KOPT-K1 (cell line): ENCODE results near the gene CCDC63.
"Not testable (repeated sequence)": the region's sequence is repeated elsewhere in the genome, so short reads cannot be mapped to it uniquely, and the experiment has no call there.

Source experiments
- H3K27ac ChIP-seq: fragments of 200-600 bp; sonication (generic); 2 replicates; pipeline ENCODE4 v1.5.1; 2016; ENCODE audit warnings: antibody characterized with exemption, mild to moderate bottlenecking, low read depth, low read length; ENCODE audit not compliant: poor library complexity, severe bottlenecking
- H3K36me3 ChIP-seq: fragments of 200-600 bp; sonication (generic); 2 replicates; pipeline ENCODE4 v1.5.1; 2017; ENCODE audit warnings: antibody characterized with exemption, mild to moderate bottlenecking, low read length, moderate library complexity; ENCODE audit not compliant: insufficient read depth
- H3K9me3 ChIP-seq: fragments of 200-600 bp; sonication (generic); 2 replicates; pipeline ENCODE4 v1.5.1; 2017; ENCODE audit warnings: antibody characterized with exemption, low read length, mild to moderate bottlenecking; ENCODE audit not compliant: insufficient read depth, poor library complexity, severe bottlenecking

Gene CCDC63

DNA sequence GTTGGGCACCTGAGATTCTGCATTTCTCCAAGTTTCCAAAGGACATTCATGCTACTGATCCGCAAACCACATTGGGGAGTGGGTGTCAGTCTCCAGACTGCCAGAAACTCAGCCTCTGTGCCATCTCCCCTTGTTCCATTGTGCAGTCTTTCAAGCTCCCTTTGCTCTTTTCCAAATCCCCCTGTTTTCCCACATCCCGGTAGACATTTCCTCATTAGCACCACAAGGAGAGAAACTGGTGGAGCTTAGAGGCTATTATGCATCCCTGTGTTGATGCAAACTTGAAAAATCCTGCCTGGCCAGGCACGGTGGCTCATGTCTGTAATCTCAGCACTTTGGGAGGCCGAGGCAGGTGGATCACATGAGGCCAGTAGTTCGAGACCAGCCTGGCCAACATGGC, 10.7 kb downstream of the CCDC63 start:
- H3K27ac ChIP-seq, result no peak overlapping the region
- H3K9me3 ChIP-seq, result no peaks in the 10 kb centered on the region
- no peaks in the 10 kb centered on the region for H3K36me3 ChIP-seq

DNA sequence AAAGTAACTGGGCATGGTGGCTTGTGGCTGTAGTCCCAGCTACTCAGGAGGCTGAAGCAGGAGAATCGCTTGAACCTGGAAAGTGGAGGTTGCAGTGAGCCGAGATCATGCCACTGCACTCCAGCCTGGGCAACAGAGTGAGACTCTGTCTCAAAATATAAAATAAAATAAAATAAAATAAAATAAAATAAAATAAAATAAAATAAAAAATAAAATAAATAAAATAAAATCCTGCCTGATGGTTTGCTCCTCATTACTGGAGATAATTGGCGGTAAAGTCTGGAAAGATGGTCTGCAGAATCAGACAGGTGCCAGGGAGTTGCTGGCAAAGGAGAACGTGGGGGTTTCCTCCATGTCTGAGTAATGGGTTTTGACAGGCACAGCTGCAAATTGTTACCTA, 11.2 kb downstream of the CCDC63 start:
- not testable (repeated sequence) for H3K9me3 ChIP-seq, H3K27ac ChIP-seq, H3K36me3 ChIP-seq

DNA sequence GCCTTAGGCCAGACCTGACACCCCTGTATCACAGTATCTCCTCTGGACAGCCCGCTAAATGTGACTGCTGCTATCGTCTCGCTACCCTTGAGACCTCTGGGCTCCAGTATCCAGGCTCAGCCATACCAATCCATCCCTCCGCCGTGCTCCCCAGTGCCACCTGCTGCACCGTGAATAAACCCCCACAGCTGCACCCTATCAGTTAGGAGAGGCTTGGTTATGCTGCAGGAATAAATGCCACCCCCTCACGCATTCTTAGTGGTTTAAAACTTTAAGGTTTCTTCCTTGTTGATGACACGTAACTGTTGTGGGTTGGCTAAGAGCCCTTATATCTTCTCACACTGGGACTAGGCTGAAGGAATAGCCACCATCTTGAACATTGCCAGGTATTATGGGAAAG, 12.1 kb downstream of the CCDC63 start:
- no peaks in the 10 kb centered on the region for H3K9me3 ChIP-seq
- H3K36me3 ChIP-seq, result no peaks in the 10 kb centered on the region
- no peak overlapping the region for H3K27ac ChIP-seq

DNA sequence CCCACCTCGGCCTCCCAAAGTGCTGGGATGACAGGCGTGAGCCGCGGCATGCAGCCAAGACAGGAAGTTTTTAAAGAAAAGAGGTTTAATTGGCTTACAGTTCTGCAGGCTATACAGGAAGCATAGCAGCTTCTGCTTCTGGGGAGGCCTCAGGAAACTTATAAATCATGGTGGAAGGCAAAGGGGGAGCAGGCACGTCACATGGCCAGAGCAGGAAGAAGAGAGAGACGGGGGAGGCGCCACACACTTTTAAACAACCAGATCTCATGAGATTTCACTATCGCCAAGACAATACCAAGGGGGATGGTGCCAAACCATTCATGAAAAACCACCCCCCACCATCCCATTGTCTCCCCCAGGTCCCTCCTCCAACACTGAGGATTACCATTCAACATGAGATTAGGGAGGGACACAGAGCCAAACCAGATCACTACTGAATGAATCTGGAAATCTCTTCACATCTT, 14.1 kb downstream of the CCDC63 start:
- no peaks in the 10 kb centered on the region for H3K36me3 ChIP-seq
- no peaks in the 10 kb centered on the region for H3K9me3 ChIP-seq
- H3K27ac ChIP-seq, result no peak overlapping the region

DNA sequence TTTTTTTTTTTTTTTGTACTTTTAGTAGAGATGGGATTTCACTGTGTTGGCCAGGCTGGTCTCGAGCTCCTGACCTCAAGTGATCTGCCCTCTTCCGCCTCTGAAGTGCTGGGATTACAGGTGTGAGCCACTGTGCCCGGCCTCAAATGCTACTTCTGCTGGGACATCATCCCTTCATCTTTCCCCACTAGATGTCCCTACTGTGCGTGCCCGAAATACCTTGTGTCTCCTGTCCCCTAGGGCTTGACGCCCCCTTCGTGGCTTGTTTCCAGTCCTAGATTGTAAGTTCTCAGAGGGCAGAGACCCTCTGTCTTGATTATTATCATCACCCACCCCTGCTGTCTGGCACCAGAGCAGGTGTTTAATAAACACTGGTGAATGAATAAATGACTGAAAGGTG, 14.9 kb downstream of the CCDC63 start:
- Histone ChIP-seq H3K36me3 (no peaks in the 10 kb centered on the region), H3K27ac (no peak overlapping the region), H3K9me3 (no peaks in the 10 kb centered on the region)

DNA sequence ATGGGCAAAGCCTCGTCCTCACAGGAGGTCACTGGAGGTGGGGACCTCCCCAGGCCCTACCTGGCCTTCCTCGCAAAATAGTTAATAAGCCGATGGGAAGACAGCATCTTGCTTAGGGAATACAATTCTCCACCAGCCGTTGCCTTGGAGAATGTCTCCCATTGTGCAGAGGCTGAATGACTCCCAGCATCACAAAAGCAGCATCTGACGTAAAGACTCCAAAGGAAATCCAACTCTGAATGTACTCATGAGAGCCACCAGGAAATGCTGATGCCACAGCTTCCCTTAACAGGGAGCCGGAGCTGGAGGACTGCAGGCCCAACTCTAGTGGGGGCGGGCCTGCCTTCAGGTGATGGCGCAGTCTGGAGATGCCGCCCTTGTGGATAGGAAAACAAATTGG, 15.5 kb downstream of the CCDC63 start:
- Histone ChIP-seq H3K9me3 (no peaks in the 10 kb centered on the region), H3K27ac (no peak overlapping the region), H3K36me3 (no peaks in the 10 kb centered on the region)

DNA sequence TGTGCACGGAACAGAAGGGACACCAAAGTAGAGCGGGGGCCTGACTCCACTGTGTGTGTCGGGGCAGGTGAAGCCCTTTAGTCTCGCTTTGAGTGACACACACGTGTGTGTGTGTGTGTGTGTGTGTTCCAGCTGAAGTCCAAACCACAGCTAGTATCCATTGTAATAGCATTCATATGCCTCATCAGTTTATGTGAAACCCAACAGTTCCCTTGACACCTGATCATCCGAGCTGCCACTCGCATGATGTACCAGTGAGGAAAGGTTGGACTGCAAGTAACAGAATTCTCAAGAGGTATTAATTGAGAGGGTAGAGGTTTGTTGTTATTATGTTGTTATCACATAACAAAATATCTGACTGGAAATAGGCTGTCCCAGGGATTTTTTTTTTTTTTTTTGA, 16.4 kb downstream of the CCDC63 start:
- no peaks in the 10 kb centered on the region for H3K9me3 ChIP-seq

DNA sequence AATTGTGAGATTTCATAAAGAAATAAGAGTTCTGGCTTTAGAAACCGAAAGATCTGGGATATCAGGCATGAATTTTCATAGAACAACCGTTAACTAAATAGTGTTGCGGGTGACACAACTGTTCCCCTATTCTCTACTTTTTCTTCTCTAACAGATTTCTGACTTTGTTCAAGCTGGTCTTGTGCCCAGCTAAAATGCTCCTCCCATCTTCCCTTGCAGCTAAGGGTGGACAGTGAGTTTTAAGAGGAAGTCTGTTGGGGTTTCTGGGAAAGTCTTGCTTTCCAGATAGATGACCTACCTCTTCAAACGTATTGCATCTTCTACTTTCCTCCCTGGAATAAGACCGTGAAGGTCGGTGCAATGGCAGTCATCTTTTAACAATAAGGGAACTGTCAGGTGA, 18.7 kb downstream of the CCDC63 start:
- Histone ChIP-seq H3K9me3 (peaks cover 6% of the 10 kb centered on the region), H3K36me3 (no peaks in the 10 kb centered on the region), H3K27ac (no peak overlapping the region)

More for the DNA sequence above, 16.4 kb downstream of the CCDC63 start:
- H3K36me3 ChIP-seq, result no peaks in the 10 kb centered on the region
- no peak overlapping the region for H3K27ac ChIP-seq

DNA sequence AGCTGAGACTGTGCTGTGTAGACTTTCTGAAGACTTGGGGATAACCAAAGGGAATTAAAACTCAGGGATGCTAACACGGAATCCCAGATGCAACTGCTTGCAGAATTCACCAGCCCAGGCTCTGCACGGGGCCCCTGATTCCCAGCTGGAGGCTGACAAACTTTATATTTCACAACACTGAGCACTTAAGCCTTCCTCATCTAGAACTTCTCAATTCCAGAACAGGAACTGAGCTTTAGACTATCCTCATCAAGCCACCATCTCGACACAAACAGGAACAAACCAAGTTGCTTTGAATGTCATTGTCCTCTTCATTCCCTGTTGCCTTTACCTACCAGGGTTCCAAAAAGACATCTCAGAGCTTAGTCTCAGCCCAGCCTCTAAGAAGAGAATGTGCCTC, 22.2 kb downstream of the CCDC63 start:
- Histone ChIP-seq H3K9me3 (peaks cover 6% of the 10 kb centered on the region), H3K36me3 (no peaks in the 10 kb centered on the region), H3K27ac (no peak overlapping the region)

DNA sequence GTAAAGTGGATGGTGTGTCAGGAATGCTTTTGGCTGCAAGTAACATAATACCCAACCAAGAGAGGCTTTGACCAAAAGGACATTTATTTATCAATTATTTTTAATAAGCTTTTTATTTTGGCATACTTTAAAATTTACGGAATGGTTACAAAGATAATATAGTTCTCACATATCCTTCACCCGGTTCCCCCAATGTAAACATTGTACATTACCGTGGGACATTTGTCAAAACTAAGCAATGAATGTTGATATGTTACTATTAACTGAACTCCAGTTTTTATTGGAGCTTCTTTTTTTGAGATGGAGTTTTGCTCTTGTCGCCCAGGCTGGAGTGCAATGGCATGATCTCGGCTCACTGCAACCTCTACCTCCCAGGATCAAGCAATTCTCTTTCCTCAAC, 23.0 kb downstream of the CCDC63 start:
- H3K9me3 ChIP-seq, result peaks cover 10% of the 10 kb centered on the region
- no peak overlapping the region for H3K27ac ChIP-seq
- no peaks in the 10 kb centered on the region for H3K36me3 ChIP-seq

DNA sequence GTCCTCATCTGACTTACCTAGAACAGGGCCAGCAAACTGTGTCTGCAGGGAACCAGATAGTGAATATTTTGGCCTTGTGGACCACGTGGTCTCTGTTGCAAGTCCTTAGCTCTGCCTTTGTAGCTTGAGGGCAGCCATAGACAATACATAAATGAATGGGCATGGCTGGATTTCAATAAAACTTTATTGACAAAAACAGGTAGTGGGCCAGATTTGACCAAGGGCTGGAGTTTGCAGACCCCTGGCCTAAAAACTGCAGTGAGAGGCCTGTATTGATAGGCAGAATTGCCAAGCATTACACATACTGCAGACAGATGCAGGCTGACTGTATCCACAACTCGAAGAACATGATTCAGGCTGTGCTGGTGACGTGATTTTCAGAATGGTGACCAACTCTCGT, 25.3 kb downstream of the CCDC63 start:
- Histone ChIP-seq H3K9me3 (peaks cover 17% of the 10 kb centered on the region), H3K27ac (no peak overlapping the region), H3K36me3 (no peaks in the 10 kb centered on the region)

DNA sequence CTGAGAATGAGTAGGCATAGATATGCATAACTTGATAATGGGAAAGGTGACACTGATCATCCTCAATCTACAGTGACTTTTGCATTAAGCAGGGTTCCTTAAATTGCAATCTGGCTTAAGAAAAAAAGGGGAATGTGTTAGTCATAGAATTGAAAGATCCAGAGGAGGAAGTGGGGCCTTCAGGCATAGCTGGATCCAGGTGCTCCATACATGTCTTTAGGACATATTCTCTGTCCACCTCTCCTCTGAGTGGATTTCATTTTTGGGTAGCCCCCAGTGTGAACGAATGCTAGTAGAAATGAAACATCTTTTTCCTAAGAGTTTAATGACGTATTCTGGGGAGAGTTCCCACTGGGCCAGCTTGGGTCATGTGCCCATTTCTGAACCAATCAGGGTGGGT, 27.6 kb downstream of the CCDC63 start:
- Histone ChIP-seq H3K27ac (no peak overlapping the region), H3K36me3 (no peaks in the 10 kb centered on the region), H3K9me3 (peaks cover 11% of the 10 kb centered on the region)

DNA sequence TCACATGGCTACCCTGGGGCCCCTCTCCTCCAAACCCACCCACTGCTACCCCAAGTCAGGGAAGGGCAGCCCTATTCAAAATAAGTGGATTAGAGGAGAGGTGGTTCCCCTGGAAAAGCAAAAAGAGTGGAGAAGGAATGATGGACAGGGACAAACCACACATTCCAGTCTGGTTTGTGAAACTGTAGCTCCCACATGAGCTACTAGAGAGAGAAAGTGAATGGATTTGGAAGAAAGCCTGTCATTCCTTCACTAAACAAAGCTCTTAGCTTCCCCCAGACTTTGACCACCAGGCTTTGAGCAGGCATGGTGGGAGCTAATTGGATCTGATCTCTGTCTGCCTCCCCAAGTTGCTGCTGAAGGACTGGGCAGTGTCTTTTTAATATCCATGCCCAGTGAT, 28.0 kb downstream of the CCDC63 start:
- H3K36me3 ChIP-seq, result no peaks in the 10 kb centered on the region
- H3K9me3 ChIP-seq, result peaks cover 11% of the 10 kb centered on the region
- no peak overlapping the region for H3K27ac ChIP-seq

DNA sequence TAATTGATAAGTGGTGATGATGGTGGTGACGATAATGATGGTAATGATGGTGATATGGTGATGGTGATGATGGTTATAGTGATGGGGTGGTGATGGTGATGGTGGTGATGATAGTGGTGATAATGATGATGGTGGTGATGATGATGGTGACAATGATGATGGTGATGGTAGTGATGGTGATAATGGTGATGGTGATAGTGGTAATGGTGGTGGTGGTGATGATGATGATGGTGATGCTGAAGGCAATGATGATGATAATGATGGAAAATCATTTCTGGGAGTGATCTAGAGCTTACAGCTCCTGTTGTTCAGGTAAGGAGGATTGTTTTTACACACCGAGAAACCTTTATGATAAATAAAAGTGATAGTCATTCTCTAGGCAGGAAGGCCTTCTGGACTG, 33.9 kb downstream of the CCDC63 start:
- Histone ChIP-seq H3K9me3 (peaks cover 5% of the 10 kb centered on the region), H3K27ac (no peak overlapping the region), H3K36me3 (no peaks in the 10 kb centered on the region)

DNA sequence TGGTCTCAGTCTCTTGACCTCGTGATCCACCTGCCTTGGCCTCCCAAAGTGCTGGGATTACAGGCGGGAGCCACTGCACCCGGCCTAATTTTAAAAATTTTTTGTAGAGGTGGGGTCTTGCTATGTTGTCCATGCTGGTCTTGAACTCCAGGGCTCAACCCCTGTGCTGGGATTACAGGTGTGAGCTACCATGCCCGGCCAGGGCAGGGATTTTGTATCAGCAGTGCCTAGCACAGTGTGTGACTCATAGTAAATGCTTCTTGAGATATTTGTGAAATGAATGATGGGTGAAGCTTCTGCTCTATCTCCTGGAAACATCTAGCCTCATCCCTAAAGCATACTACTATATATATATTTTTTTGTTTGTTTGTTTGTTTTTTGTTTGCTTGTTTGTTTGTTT, 36.5 kb downstream of the CCDC63 start:
- Histone ChIP-seq H3K27ac (no peak overlapping the region), H3K9me3 (no peaks in the 10 kb centered on the region), H3K36me3 (no peaks in the 10 kb centered on the region)

DNA sequence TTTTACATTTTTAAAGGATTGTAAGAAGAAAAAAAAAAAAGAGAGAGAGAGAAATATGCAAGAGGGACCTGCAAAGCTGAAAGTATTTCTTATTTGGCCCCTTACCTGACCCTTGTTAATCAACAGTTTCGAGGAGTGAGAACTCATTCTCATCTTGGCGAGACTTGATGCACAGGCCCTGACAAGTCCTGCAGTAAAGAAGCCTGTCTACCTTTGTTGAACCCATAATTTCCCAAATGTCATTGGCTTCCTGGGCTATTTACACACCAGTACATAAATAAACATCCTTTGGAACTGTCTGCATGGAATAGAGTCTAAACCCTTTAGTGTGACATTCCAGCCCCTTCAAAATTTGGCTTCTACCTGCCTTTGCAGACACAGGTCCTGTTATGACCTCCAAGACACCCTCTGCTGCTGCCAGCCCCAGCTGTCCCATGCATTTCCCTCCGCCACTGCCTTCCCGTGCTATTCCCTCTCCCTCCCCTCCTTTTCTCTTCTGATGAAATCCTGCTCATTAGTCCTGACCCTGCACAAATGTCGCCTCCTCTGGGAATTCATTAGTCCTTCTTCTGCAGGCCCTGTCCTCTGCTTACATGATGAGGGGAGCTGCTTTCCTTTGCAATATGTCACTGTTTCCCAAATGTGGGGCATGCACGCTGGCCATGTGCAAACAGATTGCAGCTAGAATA, 38.5 kb downstream of the CCDC63 start:
- no peak overlapping the region for H3K27ac ChIP-seq
- H3K36me3 ChIP-seq, result no peaks in the 10 kb centered on the region
- no peaks in the 10 kb centered on the region for H3K9me3 ChIP-seq
